GM12873 (cell line): ENCODE measurements around the gene CD47.

Source experiments
- TF ChIP-seq, protein P1 (sequence below): IDR thresholded peaks from 2 replicates; pipeline ENCODE4 v1.5.1; 2012; ENCODE audit warnings: low read depth, mild to moderate bottlenecking, moderate library complexity, low read length, control low read depth; ENCODE audit not compliant: insufficient read depth; ENCODE audit errors: missing control alignments

Gene CD47

DNA sequence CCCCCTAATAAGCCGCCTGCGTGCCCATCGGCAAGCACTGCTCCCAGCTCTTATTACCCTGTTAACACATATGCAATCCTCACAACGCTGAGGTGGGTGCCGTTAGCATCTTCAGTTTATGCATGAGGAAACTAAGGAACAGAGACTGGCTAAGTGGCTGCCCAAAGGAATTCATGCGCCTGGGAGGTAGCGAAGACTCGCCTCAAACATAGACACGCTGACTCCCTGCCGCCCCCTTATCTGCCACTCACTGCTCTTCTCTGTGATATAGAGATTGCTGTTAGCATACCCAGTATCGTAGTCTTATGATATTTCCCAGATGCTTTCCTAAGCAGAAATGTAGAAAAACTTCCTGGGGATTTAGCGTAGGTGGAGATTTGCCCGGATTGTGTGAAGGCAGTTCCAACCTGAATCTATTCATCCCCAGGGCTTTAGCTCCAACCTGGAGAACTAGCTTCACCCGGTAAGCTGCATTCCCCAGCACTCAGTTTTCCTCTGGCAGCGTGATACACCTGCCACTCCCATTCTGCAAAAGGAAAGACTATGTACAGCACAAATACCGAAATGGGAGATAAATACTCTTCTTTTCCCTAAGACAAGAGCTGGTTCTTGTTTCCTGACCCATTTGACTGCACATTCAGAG, 23.7 kb upstream of the CD47 start:
- TF ChIP-seq, protein P1, sequence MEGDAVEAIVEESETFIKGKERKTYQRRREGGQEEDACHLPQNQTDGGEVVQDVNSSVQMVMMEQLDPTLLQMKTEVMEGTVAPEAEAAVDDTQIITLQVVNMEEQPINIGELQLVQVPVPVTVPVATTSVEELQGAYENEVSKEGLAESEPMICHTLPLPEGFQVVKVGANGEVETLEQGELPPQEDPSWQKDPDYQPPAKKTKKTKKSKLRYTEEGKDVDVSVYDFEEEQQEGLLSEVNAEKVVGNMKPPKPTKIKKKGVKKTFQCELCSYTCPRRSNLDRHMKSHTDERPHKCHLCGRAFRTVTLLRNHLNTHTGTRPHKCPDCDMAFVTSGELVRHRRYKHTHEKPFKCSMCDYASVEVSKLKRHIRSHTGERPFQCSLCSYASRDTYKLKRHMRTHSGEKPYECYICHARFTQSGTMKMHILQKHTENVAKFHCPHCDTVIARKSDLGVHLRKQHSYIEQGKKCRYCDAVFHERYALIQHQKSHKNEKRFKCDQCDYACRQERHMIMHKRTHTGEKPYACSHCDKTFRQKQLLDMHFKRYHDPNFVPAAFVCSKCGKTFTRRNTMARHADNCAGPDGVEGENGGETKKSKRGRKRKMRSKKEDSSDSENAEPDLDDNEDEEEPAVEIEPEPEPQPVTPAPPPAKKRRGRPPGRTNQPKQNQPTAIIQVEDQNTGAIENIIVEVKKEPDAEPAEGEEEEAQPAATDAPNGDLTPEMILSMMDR, result no peak

DNA sequence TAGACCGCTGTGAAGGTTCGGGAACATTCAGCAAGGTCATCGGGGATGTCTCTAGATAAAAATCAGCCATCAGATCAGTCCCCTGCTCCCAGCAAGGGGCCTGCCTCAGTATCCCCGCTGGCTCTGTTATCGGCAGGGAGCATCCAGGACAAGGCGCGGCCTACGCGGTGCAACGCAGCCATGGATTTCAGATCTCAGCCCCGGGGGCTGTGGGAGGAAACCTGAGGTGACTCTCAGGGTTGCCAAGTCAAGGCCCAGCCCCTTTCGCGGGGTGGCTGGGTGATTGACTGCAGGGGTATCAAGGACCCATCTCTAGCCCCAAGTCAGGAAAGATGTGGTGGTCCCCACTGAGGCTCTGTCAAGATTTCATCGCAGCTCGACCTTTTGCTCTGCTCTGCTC, 23.1 kb upstream of the CD47 start:
- TF ChIP-seq, protein P1, result no peak

DNA sequence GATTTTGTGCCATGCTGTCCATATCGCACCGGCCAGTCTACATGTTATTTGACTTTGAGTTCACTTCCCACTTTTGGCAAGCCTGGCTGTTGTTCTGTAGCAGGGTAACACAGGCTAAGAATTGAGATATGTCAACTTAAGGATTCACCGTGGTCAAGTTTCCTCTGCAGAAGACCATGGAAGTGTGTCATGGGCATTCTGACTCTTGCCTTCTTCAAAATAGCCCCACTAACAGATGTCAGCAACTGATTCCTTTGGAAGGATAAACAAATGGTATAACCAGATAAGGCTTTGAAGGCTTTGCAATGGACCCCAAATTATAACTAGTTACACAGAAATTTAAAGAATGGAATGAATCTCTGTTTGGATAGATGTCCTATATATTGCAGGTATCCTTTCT, 20.1 kb upstream of the CD47 start:
- TF ChIP-seq, protein P1, result no peak

DNA sequence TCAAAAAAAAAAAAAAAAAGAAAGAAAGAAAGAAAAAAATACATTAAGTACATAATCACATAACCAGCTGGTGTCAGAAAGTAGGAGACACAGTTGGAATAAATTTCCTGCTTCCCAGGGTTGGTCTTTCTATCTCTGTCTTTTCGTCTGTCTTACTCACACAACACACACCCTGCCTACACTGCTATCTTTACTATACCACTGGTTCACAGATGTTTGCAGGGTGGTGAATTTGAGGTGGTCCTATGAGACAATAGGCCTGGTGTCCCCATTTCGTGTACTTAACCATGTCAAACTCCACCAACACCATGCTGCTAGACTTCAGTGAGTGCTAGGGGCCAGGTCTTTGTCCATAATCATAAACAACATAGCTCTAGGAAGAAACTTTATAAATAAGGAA, 17.6 kb upstream of the CD47 start:
- TF ChIP-seq, protein P1, result no peak

DNA sequence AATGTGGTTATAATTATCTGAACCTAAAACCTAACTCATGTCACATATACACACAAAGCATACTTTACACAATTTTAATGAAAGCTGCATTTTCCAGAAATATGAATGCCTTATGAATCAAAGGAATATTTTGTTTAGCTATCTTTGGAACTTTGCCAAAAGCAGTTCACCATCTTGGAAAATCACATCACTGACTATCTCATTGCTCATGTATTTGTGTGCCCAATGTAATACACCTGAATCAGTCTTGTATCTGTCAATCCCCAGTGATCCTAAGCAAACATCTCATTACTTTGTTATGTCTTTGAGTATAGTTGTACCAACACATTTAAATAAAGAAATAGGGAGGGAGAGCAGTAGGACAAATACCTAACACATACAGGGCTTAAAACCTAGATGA, 15.6 kb upstream of the CD47 start:
- TF ChIP-seq, protein P1, result no peak

GRCh38 chr3:108106031-108106430, 15.2 kb upstream of the CD47 start:
- TF ChIP-seq, protein P1, result no peak

DNA sequence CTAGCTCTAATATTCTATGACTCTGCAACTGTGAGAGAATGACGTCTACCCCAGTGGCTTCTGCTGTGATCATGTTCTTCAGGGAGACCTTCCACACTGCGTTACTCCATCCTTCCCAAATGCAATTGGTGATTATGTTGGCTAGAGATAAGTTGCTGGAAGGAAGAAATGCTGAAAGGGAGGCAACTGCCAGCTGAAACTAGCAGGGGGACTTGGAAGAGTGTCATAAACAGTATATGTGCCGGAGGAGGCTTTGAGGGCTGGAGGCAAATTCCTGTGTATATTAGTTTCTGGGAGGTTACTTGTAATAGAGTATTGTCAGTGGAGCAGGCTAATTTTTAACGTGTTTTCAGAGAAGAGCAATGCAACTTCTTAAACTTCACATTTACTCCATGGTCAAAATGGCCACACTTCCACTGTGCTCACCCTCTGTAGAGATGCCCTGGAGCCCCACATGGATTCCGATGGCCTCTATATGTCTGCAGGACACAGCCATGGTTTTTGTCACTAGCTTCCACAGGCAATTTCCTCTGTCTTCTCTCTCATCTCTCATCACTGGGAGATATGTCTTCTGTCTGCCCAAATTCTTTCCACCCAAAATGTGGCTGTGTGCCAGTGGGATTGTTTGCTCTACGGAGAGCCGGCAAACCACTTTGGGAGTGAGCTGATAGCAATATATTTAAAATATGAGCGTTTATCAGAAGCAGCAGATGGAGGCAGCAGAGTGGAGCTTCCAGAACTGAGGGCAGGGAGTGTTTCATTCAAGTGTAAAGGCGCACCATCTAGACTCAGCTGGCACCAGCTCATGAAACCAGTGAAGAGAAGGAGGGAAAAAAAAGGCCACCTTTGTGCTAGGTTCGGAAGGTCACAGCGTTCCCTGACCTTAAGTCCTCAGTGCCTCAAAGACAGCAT, 13.3 kb upstream of the CD47 start:
- TF ChIP-seq, protein P1, result no peak
